ENCODE results near the gene UTS2R. TPM values are rescaled to one million over a fixed set of nuclear protein-coding genes. Genes with fewer than 3 reads are reported as not detected.
A peak's percentile ranks its signal among the peaks of the same experiment; 100 is the strongest.

Gene UTS2R
- total RNA-seq, 2 donors from 2014 or later = not detected

DNA sequence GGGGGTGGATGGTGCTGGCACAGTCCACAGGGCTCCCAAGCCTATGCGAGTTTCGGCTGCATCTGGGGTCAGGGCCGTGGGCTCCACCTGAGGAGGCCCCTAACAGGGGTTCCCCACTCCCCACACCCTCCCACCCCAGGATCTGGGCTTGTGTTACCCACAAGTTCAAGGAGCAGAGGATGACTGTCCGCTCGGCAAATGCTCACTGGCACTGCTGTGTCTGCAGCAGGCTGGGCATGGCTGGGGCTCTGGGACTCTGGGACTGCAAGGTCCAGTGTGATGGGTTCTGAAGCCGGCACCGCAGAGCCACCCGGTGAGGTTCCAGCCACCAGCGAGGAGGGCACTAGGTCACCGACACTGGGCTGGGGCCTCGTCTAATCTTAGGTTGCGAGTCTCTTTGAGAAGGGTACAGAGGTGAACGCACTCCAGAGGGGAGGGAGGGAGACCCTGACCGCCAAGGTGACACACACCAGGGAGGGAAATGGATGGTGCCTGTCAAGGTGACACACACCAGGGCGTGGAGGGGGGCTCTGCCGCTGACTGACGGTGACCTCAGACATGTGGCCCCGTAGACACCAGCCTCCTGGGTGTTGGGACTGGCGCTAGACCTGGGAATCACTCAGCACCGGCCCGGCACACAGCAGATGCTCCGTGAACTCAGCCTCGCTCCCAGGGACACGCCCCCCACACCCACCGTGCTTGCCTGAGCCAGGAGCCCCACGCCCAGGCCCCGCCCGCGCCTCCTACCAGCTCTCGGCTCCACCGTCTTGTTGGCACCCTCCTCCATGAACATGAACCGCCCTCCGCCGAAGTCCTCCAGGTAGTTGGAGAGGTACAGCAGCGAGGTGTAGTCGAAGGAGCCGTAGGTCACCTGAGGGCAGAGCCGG lies 26.1 kb downstream of the UTS2R start:
- H3K27me3 ChIP-seq (replicated peaks; ENCODE audit: insufficient read depth) = no peaks in the 10 kb centered on the region
- intact Hi-C loops (cut with DNase I) = no loop called here
- H3K36me3 ChIP-seq = no peaks in the 10 kb centered on the region
- H3K4me3 ChIP-seq = no peak overlapping the region
- WGBS = 84% methylated on average over 38 of the region's 38 CpGs
- DNase-seq (ENCODE audit: low spot score) = no peak
- TF ChIP-seq POLR2A (IDR thresholded peaks at IDR 0.05) = no peak
- no peak for TF ChIP-seq POLR2AphosphoS5 (IDR thresholded peaks at IDR 0.05)
- TF ChIP-seq, protein P1, sequence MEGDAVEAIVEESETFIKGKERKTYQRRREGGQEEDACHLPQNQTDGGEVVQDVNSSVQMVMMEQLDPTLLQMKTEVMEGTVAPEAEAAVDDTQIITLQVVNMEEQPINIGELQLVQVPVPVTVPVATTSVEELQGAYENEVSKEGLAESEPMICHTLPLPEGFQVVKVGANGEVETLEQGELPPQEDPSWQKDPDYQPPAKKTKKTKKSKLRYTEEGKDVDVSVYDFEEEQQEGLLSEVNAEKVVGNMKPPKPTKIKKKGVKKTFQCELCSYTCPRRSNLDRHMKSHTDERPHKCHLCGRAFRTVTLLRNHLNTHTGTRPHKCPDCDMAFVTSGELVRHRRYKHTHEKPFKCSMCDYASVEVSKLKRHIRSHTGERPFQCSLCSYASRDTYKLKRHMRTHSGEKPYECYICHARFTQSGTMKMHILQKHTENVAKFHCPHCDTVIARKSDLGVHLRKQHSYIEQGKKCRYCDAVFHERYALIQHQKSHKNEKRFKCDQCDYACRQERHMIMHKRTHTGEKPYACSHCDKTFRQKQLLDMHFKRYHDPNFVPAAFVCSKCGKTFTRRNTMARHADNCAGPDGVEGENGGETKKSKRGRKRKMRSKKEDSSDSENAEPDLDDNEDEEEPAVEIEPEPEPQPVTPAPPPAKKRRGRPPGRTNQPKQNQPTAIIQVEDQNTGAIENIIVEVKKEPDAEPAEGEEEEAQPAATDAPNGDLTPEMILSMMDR (IDR thresholded peaks at IDR 0.05) = no peak
- no peaks in the 10 kb centered on the region for H3K9me3 ChIP-seq
- H3K27ac ChIP-seq = peak overlapping the region in 1 of 2 donors; percentile 11
- no peaks in the 10 kb centered on the region for H3K4me1 ChIP-seq (replicated peaks)

DNA sequence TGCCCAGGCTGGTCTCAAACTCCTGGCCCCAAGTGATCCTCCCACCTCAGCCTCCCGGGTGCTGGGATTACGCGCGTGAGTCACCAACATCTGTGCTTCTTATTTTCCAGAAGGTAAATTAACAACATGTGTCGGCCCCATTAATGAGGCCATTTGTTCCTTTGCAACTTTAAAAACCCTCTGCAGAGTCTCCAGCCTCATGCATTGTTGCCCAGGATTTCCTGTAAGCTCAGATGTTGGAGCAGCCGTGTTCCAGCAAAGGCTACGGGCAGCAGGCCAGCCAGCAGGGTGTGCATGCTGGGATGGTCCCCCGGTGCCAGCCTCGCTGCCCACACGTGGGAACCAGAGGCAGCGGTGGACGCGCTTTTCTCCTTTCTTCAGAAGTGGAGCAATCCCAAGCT lies 27.5 kb downstream of the UTS2R start:
- Histone ChIP-seq H3K27me3 (replicated peaks; ENCODE audit: insufficient read depth) (no peaks in the 10 kb centered on the region), H3K9me3 (no peaks in the 10 kb centered on the region), H3K4me1 (replicated peaks) (no peaks in the 10 kb centered on the region), H3K4me3 (no peak overlapping the region), H3K27ac (no peak overlapping the region), H3K36me3 (peaks cover 0 to 9% of the 10 kb centered on the region in 2 donors)
- no peak for TF ChIP-seq POLR2A (IDR thresholded peaks at IDR 0.05)
- TF ChIP-seq POLR2AphosphoS5 (IDR thresholded peaks at IDR 0.05) = no peak
- TF ChIP-seq, protein P1 (IDR thresholded peaks at IDR 0.05) = no peak
- DNase-seq (ENCODE audit: low spot score) = no peak
- intact Hi-C loops (cut with DNase I) = no loop called here
- 44% methylated on average over 13 of the region's 13 CpGs for WGBS

DNA sequence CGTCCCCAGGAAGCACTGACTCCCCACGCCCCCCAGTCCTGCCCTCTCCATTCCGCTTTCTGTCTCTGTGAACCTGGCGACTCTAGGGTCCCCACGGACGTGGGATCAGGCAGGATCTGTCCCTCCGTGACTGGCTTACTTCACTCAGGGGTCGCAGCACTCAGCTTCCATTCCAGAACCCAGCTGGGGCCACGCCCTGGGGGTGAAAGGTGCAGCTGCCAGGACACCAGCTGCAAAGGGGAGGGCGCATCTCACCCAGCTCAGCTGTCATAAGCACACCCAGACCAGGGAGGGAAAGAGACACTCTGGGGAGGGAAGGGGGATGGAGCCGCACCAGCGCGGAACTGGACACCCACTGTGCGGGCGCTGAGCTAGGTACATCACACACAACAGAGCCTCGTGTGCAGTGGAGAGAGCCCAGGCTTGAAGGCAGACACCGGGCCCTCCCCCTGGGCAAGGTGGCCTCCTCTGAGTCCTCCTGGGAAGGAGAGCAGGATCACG lies 28.1 kb downstream of the UTS2R start:
- Histone ChIP-seq H3K9me3 (no peaks in the 10 kb centered on the region), H3K4me3 (no peak overlapping the region), H3K27me3 (replicated peaks; ENCODE audit: insufficient read depth) (no peaks in the 10 kb centered on the region), H3K27ac (no peak overlapping the region), H3K36me3 (peaks cover 0 to 12% of the 10 kb centered on the region in 2 donors), H3K4me1 (replicated peaks) (no peaks in the 10 kb centered on the region)
- no peak for DNase-seq (ENCODE audit: low spot score)
- TF ChIP-seq, protein P1 (IDR thresholded peaks at IDR 0.05) = no peak
- TF ChIP-seq POLR2AphosphoS5 (IDR thresholded peaks at IDR 0.05) (no peak), POLR2A (IDR thresholded peaks at IDR 0.05) (no peak)
- WGBS = 76% methylated on average over 16 of the region's 18 CpGs
- intact Hi-C loops (cut with DNase I) = no loop called here

GRCh38 chr17:82400206-82400605 lies 28.6 kb downstream of the UTS2R start:
- H3K4me3 ChIP-seq = no peak overlapping the region
- H3K27me3 ChIP-seq (replicated peaks; ENCODE audit: insufficient read depth) = no peaks in the 10 kb centered on the region
- TF ChIP-seq POLR2AphosphoS5 (IDR thresholded peaks at IDR 0.05) = no peak
- TF ChIP-seq, protein P1 (IDR thresholded peaks at IDR 0.05) = no peak
- no peak for TF ChIP-seq POLR2A (IDR thresholded peaks at IDR 0.05)
- H3K36me3 ChIP-seq = peaks cover 0 to 12% of the 10 kb centered on the region in 2 donors
- WGBS = 66% methylated on average over 7 of the region's 7 CpGs
- H3K4me1 ChIP-seq (replicated peaks) = no peaks in the 10 kb centered on the region
- no peak overlapping the region for H3K27ac ChIP-seq
- no peak for DNase-seq (ENCODE audit: low spot score)
- intact Hi-C loops (cut with DNase I) = no loop called here
- no peaks in the 10 kb centered on the region for H3K9me3 ChIP-seq
